AG09309 (cell line): ENCODE measurements around the gene CCR3.

Experiments
- DNase-seq: peaks from one replicate; pipeline ENCODE4 v3.0.0-alpha.2; 2010; ENCODE audit warnings: low read depth
- H3K4me3 ChIP-seq: 2 replicates; pipeline ENCODE4 v1.5.1; 2011; ENCODE audit warnings: mild to moderate bottlenecking, low read depth, low read length, moderate library complexity; ENCODE audit not compliant: control insufficient read depth
- TF ChIP-seq, protein P1 (sequence below): IDR thresholded peaks from 2 replicates; pipeline ENCODE4 v1.5.1; 2011; ENCODE audit warnings: mild to moderate bottlenecking, low read depth, low read length, inconsistent platforms; ENCODE audit not compliant: insufficient read depth, control insufficient read depth; ENCODE audit errors: missing control alignments

The CCR3 gene

DNA sequence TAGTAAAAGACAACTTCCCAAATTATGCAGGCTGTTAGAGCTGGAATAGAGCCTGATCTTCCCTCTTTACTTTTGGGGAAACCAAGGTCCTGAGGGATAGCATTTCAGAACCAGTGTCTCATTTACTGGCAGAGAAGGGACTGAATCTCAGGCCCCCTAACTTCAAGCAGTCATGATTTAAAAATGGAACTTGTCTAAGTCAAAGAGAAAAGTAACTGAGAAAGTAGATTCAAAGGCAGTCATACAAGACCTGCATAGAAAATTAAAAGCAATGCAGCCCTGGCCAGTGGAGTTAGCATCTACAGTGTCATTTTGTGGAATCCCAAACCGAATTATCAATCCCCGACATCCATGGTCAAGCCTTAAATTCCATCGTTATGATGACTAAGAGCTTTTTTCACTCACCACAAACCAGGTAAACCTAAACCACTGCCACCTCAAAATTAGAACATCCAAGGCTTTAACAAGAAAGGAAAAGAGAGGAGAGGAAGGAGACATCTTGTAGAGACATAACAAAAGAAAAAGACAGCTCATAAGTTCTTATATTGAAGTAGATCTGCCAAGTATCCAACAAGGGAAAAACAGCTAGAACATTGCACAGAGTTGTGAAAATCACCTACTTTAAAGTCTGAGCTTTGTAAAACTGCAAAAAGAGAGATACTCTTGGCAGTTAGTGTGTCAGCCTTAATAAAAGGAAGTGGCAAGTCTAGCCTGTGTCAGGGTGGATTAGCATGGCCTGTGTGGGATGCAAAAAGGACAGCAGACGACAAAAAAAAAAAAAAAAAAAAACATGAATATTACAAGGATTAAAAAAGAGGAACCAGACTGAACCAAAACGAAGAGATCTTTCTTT, 57.6 kb downstream of the CCR3 start:
- H3K4me3 ChIP-seq: no peak overlapping the region

DNA sequence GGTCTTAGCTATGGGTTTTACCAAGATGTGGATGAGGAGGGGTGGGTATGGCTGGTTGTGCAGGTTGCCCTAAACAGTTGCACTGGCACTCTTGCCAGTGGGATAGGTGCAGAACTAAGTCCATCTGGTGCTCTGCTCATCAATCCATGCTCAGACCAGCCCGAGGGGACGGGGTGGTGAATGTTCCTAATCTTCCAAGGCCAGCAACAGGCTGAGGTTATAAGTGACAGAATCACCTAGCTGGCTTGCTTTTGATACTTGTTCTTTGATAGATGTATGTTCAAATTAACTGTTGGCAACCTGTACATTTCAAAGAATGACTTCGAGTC, 58.2 kb downstream of the CCR3 start:
- TF ChIP-seq, protein P1, sequence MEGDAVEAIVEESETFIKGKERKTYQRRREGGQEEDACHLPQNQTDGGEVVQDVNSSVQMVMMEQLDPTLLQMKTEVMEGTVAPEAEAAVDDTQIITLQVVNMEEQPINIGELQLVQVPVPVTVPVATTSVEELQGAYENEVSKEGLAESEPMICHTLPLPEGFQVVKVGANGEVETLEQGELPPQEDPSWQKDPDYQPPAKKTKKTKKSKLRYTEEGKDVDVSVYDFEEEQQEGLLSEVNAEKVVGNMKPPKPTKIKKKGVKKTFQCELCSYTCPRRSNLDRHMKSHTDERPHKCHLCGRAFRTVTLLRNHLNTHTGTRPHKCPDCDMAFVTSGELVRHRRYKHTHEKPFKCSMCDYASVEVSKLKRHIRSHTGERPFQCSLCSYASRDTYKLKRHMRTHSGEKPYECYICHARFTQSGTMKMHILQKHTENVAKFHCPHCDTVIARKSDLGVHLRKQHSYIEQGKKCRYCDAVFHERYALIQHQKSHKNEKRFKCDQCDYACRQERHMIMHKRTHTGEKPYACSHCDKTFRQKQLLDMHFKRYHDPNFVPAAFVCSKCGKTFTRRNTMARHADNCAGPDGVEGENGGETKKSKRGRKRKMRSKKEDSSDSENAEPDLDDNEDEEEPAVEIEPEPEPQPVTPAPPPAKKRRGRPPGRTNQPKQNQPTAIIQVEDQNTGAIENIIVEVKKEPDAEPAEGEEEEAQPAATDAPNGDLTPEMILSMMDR: no peak
- H3K4me3 ChIP-seq: no peak overlapping the region
- no peak for DNase-seq

More for the DNA sequence above, 57.6 kb downstream of the CCR3 start:
- TF ChIP-seq, protein P1: no peak
- no peak for DNase-seq

- no peak overlapping the region for H3K4me3 ChIP-seq
- TF ChIP-seq, protein P1: no peak
- DNase-seq: no peak
These were observed 59.0 kb downstream of the CCR3 start for GRCh38 chr3:46301122-46301835.

DNA sequence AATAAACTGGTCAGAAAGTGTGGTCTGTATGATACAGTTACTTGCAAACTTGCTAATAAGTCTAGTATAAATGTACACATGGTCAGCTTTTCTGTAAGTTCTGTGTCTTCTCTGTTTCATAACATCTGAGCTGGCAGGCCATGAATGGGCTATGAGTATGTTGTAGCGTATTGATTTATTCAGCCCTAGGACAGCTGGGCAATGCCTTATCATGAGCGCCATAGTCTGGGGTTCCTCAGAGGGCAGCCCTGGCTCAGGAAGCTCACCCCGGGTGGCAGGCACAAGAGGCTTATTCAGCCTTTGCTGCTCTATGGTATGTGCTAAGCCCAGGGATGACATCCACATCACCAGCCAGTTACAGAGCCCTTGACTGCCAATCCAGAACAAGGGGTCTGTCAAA, 61.0 kb downstream of the CCR3 start:
- no peak for DNase-seq
- no peak overlapping the region for H3K4me3 ChIP-seq
- TF ChIP-seq, protein P1: no peak

GRCh38 chr3:46304739-46305138, 62.5 kb downstream of the CCR3 start:
- H3K4me3 ChIP-seq: no peak overlapping the region
- TF ChIP-seq, protein P1: no peak
- no peak for DNase-seq

- TF ChIP-seq, protein P1: no peak
- DNase-seq: peak; percentile 11
These were observed 70.7 kb downstream of the CCR3 start for GRCh38 chr3:46312991-46313390.

GRCh38 chr3:46314517-46314916, 72.3 kb downstream of the CCR3 start:
- no peak for DNase-seq
- H3K4me3 ChIP-seq: no peak overlapping the region
- TF ChIP-seq, protein P1: no peak

More at GRCh38 chr3:46312991-46313390, 70.7 kb downstream of the CCR3 start:
- H3K4me3 ChIP-seq: no peak overlapping the region
